GM10266 (cell line): Measurements from ENCODE around the gene PTGR2.
"Not testable (repeated sequence)": the region's sequence is repeated elsewhere in the genome, so short reads cannot be mapped to it uniquely, and the experiment has no call there.

Source experiments
- DNase-seq: peaks from one replicate; pipeline ENCODE4 v3.0.0; 2012; ENCODE audit errors: extremely low spot score
- TF ChIP-seq, protein P1 (sequence below): IDR thresholded peaks from 2 replicates; pipeline ENCODE4 v1.5.1; 2012; ENCODE audit warnings: mild to moderate bottlenecking, low read depth; ENCODE audit not compliant: control insufficient read depth, insufficient read depth; ENCODE audit errors: missing control alignments

PTGR2 gene

DNA sequence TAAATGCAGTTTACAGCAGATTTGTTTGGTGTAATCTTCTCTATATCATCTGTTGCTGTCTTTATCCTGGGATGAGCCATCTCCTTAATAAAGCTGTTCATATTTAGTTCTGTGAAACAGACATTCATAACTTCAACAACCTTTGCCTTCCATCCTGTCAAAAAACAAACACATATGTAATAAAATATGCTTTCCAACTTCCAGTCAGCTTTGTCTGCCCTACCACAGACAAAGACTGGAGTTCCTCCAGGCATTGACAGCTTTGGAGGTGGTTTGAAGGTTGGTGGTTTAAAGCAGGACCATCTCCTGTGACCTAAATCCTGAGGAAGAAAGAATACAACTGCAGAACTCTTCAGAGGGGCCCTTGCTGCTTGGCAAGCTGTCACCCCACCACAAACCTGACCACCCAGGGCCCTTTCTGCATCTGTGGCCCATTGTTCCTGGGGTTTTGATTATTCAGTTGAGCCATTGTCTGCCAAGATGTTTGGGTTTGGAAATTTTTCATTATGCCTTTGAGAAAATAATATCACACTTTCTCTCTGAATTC, 28.2 kb upstream of the PTGR2 start:
- DNase-seq: no peak
- TF ChIP-seq, protein P1, sequence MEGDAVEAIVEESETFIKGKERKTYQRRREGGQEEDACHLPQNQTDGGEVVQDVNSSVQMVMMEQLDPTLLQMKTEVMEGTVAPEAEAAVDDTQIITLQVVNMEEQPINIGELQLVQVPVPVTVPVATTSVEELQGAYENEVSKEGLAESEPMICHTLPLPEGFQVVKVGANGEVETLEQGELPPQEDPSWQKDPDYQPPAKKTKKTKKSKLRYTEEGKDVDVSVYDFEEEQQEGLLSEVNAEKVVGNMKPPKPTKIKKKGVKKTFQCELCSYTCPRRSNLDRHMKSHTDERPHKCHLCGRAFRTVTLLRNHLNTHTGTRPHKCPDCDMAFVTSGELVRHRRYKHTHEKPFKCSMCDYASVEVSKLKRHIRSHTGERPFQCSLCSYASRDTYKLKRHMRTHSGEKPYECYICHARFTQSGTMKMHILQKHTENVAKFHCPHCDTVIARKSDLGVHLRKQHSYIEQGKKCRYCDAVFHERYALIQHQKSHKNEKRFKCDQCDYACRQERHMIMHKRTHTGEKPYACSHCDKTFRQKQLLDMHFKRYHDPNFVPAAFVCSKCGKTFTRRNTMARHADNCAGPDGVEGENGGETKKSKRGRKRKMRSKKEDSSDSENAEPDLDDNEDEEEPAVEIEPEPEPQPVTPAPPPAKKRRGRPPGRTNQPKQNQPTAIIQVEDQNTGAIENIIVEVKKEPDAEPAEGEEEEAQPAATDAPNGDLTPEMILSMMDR: no peak

- TF ChIP-seq, protein P1: no peak
- no peak for DNase-seq
Observed at GRCh38 chr14:73824127-73824526, 27.5 kb upstream of the PTGR2 start.

DNA sequence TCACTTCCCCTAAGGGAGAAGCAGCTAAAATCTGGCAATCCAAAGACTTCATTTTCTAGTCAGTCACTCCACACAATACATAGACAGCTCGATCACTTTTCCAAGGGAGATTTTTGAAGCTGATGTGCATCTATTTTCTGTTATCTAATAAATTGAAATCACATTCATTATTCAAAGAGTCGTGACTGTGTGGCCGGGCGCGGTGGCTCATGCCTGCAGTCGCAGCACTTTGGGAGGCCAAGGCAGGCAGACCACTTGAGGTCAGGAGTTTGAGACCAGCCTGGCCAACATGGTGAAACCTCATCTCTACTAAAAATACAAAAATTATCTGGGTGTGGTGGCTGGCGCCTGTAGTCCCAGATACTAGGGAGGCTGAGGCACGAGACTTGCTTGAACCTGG, 27.1 kb upstream of the PTGR2 start:
- DNase-seq: no peak

GRCh38 chr14:73825551-73826188, 26.0 kb upstream of the PTGR2 start:
- peak; percentile 80 for DNase-seq
- TF ChIP-seq, protein P1: peak; percentile 92

More for the DNA sequence above, 27.1 kb upstream of the PTGR2 start:
- TF ChIP-seq, protein P1: no peak

- not testable (repeated sequence) for DNase-seq
- TF ChIP-seq, protein P1: peak; percentile 29
Observed at GRCh38 chr14:73827190-73827589, 24.4 kb upstream of the PTGR2 start.

DNA sequence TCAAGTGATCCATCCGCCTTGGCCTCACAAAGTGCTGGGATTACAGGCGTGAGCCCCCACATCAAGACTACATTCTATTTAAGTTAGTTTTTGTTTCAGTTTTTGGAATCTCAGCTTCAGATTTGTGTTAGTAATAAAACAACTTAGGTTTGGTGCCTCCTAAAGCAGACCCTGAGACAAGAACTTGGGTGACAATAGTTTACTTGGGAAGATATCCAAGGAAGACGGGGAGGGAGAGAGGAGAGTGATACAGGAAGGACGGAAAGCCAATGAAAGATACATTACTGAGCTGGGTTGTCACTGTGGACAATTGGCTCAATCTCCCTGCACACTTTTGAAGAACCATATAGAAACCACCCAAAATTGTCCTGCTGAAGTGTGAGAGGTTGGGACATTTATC, 22.6 kb upstream of the PTGR2 start:
- DNase-seq: no peak
- TF ChIP-seq, protein P1: no peak
